Peyer's patch (tissue), 4 donors: Measurements from ENCODE around the gene GRID2.

ENCODE experiments used
- POLR2A ChIP-seq, 2 donors: fragments of 450-650 bp; IDR thresholded peaks; one replicate each; pipeline ENCODE4 v1.5.1; 2017; ENCODE audit warnings: antibody characterized with exemption in 2 of 2, mild to moderate bottlenecking in 2 of 2, moderate library complexity in 2 of 2
- TF ChIP-seq, protein P1 (sequence below), 6 experiments: fragments of 450-650 bp in 4 of 6; fragments of 200-600 bp in 2 of 6; sonication (generic) in 1 of 6; IDR thresholded peaks; one replicate each; pipeline ENCODE4 v1.5.1; 2017 to 2019; ENCODE audit warnings: antibody characterized with exemption in 6 of 6, mild to moderate bottlenecking in 3 of 6, moderate library complexity in 1 of 6

DNA sequence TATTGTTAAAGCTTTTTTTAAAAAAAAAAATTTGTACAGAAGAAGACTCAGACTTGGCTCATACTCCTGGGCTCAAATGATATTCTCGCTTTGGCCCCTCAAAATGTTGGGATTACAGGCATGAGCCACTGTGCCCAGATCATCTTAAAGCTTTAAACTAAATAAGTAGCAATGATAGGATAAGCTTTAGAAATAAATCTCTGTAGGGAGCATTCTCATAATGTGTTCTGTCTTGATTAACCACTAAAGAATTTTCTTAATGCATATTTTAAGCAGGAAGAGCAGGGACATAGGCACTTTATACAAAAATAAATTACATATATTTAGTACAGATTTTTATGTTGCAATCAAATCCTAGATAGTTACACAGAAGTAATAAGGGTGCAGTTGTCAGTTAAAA, 667.2 kb downstream of the GRID2 start:
- TF ChIP-seq, protein P1, sequence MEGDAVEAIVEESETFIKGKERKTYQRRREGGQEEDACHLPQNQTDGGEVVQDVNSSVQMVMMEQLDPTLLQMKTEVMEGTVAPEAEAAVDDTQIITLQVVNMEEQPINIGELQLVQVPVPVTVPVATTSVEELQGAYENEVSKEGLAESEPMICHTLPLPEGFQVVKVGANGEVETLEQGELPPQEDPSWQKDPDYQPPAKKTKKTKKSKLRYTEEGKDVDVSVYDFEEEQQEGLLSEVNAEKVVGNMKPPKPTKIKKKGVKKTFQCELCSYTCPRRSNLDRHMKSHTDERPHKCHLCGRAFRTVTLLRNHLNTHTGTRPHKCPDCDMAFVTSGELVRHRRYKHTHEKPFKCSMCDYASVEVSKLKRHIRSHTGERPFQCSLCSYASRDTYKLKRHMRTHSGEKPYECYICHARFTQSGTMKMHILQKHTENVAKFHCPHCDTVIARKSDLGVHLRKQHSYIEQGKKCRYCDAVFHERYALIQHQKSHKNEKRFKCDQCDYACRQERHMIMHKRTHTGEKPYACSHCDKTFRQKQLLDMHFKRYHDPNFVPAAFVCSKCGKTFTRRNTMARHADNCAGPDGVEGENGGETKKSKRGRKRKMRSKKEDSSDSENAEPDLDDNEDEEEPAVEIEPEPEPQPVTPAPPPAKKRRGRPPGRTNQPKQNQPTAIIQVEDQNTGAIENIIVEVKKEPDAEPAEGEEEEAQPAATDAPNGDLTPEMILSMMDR (IDR thresholded peaks at IDR 0.05) = no peak
- no peak for TF ChIP-seq POLR2A (IDR thresholded peaks at IDR 0.05)
